Neural cell (in vitro differentiated cells): Measurements from ENCODE around the gene ING1. TPM values are rescaled to one million over a fixed set of nuclear protein-coding genes. Genes with fewer than 3 reads are reported as not detected.

Experiments used
- H2AFZ ChIP-seq: fragments of 200-600, 300-800 bp; sonication (generic), shearing (Covaris generic); 2 replicates; pipeline ENCODE4 v1.6.0; 2014; ENCODE audit warnings: low read depth, mild to moderate bottlenecking, antibody characterized with exemption, low read length, moderate library complexity
- H3F3A ChIP-seq: fragments of 200-600 bp; shearing (Covaris generic); 2 replicates; pipeline ENCODE4 v1.6.1; 2016; ENCODE audit warnings: mild to moderate bottlenecking, moderate library complexity, mixed read lengths, antibody characterized with exemption, low read length; ENCODE audit not compliant: insufficient read depth, poor library complexity, severe bottlenecking
- H3K27ac ChIP-seq: fragments of 200-600, 300-800 bp; sonication (generic), shearing (Covaris generic); 2 replicates; pipeline ENCODE4 v1.5.1; 2014; ENCODE audit warnings: mild to moderate bottlenecking, low read length, moderate library complexity
- H3K27me3 ChIP-seq: fragments of 300-800, 200-600 bp; sonication (generic), shearing (Covaris generic); 2 replicates; pipeline ENCODE4 v1.6.0; 2014; ENCODE audit warnings: mild to moderate bottlenecking, low read depth, low read length, moderate library complexity; ENCODE audit not compliant: insufficient read depth
- H3K36me3 ChIP-seq: fragments of 300-800, 200-600 bp; sonication (generic), shearing (Covaris generic); 2 replicates; pipeline ENCODE4 v1.5.1; 2014; ENCODE audit warnings: mild to moderate bottlenecking, antibody characterized with exemption, low read length, moderate library complexity; ENCODE audit not compliant: insufficient read depth
- H3K4me2 ChIP-seq: fragments of 300-800, 200-600 bp; sonication (generic), shearing (Covaris generic); 2 replicates; pipeline ENCODE4 v1.6.0; 2014; ENCODE audit warnings: mild to moderate bottlenecking, low read length
- H3K4me3 ChIP-seq: fragments of 300-800, 200-600 bp; sonication (generic), shearing (Covaris generic); 2 replicates; pipeline ENCODE4 v1.5.1; 2014; ENCODE audit warnings: mild to moderate bottlenecking, low read length, moderate library complexity
- H3K79me2 ChIP-seq: fragments of 200-600 bp; shearing (Covaris generic); replicated peaks from 2 replicates; pipeline ENCODE4 v1.6.0; 2014; ENCODE audit warnings: mild to moderate bottlenecking, low read length, moderate library complexity; ENCODE audit not compliant: insufficient read depth
- H3K9ac ChIP-seq: fragments of 300-800, 200-600 bp; sonication (generic), shearing (Covaris generic); 2 replicates; pipeline ENCODE4 v1.6.1; 2016; ENCODE audit warnings: mild to moderate bottlenecking, low read length, mixed read lengths
- H3K9me2 ChIP-seq: fragments of 200-600 bp; shearing (Covaris generic); 2 replicates; pipeline ENCODE4 v1.6.1; 2016; ENCODE audit warnings: mild to moderate bottlenecking, low read length, mixed read lengths; ENCODE audit not compliant: insufficient read depth
- H3K9me3 ChIP-seq: fragments of 200-600, 300-800 bp; sonication (generic), shearing (Covaris generic); 2 replicates; pipeline ENCODE4 v1.6.1; 2016; ENCODE audit warnings: mild to moderate bottlenecking, mixed run types, low read length, moderate library complexity, mixed read lengths
- H4K20me1 ChIP-seq: fragments of 200-600 bp; shearing (Covaris generic); 2 replicates; pipeline ENCODE4 v1.6.1; 2016; ENCODE audit warnings: mild to moderate bottlenecking, mixed run types; ENCODE audit not compliant: insufficient read depth
- EP300 ChIP-seq: fragments of 450-650 bp; conservative IDR thresholded peaks from 2 replicates; pipeline ENCODE4 v1.6.1; 2014; ENCODE audit warnings: antibody characterized with exemption, mild to moderate bottlenecking, moderate library complexity; ENCODE audit not compliant: poor library complexity, severe bottlenecking
- EZH2 ChIP-seq: fragments of 200-600, 300-800 bp; shearing (Covaris generic), sonication (generic); IDR thresholded peaks from 2 replicates; pipeline ENCODE4 v1.6.1; 2014; ENCODE audit warnings: antibody characterized with exemption, low read length, borderline replicate concordance, mild to moderate bottlenecking; ENCODE audit not compliant: insufficient read depth, poor library complexity, severe bottlenecking
- MXI1 ChIP-seq: fragments of 450-650 bp; conservative IDR thresholded peaks from 2 replicates; pipeline ENCODE4 v1.6.1; 2014; ENCODE audit warnings: antibody characterized with exemption, mild to moderate bottlenecking; ENCODE audit not compliant: poor library complexity, severe bottlenecking
- POLR2AphosphoS5 ChIP-seq: IDR thresholded peaks from 2 replicates; pipeline ENCODE4 v1.6.1; 2012
- RAD21 ChIP-seq: fragments of 450-650 bp; conservative IDR thresholded peaks from 2 replicates; pipeline ENCODE4 v1.6.1; 2014; ENCODE audit warnings: antibody characterized with exemption, mild to moderate bottlenecking, moderate library complexity
- SMC3 ChIP-seq: fragments of 450-650 bp; conservative IDR thresholded peaks from 2 replicates; pipeline ENCODE4 v1.6.1; 2014; ENCODE audit warnings: antibody characterized with exemption, mild to moderate bottlenecking, moderate library complexity; ENCODE audit not compliant: poor library complexity
- TAF1 ChIP-seq: IDR thresholded peaks from 2 replicates; pipeline ENCODE4 v1.6.1; 2012; ENCODE audit warnings: low read depth
- polyA plus RNA-seq: library from polyadenylated mRNA; depleted of rRNA; stranded (reverse); fragments of >200 nt; gene quantifications from 2 replicates; pipeline ENCODE4 v1.2.3, GENCODE V29; 2014
- TF ChIP-seq, protein P1 (sequence below): fragments of 450-650 bp; IDR thresholded peaks from 2 replicates; pipeline ENCODE4 v1.5.1; 2014; ENCODE audit warnings: antibody characterized with exemption, mild to moderate bottlenecking, moderate library complexity; ENCODE audit not compliant: poor library complexity, severe bottlenecking
- TF ChIP-seq, protein P2 (sequence below): IDR thresholded peaks from 2 replicates; pipeline ENCODE4 v1.6.1; 2012; ENCODE audit warnings: borderline replicate concordance

Gene ING1
- polyA plus RNA-seq, 1 donor from 2014 or later, result 23.2 TPM

DNA sequence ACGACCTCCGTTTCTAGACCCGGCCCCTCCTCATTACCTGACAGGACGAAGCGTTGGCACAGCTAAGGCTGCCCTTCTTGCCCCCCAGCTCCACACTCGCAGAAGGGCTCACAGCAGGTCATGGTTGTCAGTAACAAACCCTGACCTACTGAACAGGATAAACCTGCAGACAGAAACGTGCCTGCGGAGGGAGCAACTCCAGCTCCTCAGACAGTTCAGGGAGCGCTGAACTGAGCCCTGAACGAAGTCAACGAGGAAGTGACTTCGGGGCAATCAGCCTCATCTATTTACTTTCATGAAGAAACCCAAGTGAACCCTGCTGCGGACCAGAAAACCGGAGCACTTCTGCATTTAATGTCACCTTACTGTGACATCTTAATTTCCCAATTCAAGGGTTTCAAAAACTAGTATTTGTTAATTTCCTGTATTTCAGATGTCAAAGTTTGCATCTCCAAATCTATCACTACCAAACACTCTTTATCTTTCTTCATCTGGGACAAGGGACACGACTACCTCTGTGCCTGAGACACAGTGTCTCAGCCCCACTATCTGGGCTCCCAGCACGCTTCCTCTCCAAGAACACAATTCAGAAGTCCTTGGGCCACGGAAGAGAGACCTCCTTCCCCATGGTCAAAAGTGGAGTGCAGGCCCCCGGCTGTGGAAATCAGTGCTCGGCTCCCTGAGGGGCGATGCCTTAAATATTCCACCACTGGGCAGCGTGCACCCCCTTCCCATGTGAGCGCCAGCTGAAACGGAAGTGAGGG, 47.8 kb upstream of the ING1 start:
- TF ChIP-seq MXI1 (no peak), POLR2AphosphoS5 (no peak), EP300 (no peak), SMC3 (no peak), RAD21 (no peak), TAF1 (no peak), EZH2 (no peak)
- TF ChIP-seq, protein P1, sequence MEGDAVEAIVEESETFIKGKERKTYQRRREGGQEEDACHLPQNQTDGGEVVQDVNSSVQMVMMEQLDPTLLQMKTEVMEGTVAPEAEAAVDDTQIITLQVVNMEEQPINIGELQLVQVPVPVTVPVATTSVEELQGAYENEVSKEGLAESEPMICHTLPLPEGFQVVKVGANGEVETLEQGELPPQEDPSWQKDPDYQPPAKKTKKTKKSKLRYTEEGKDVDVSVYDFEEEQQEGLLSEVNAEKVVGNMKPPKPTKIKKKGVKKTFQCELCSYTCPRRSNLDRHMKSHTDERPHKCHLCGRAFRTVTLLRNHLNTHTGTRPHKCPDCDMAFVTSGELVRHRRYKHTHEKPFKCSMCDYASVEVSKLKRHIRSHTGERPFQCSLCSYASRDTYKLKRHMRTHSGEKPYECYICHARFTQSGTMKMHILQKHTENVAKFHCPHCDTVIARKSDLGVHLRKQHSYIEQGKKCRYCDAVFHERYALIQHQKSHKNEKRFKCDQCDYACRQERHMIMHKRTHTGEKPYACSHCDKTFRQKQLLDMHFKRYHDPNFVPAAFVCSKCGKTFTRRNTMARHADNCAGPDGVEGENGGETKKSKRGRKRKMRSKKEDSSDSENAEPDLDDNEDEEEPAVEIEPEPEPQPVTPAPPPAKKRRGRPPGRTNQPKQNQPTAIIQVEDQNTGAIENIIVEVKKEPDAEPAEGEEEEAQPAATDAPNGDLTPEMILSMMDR, result no peak
- TF ChIP-seq, protein P2, sequence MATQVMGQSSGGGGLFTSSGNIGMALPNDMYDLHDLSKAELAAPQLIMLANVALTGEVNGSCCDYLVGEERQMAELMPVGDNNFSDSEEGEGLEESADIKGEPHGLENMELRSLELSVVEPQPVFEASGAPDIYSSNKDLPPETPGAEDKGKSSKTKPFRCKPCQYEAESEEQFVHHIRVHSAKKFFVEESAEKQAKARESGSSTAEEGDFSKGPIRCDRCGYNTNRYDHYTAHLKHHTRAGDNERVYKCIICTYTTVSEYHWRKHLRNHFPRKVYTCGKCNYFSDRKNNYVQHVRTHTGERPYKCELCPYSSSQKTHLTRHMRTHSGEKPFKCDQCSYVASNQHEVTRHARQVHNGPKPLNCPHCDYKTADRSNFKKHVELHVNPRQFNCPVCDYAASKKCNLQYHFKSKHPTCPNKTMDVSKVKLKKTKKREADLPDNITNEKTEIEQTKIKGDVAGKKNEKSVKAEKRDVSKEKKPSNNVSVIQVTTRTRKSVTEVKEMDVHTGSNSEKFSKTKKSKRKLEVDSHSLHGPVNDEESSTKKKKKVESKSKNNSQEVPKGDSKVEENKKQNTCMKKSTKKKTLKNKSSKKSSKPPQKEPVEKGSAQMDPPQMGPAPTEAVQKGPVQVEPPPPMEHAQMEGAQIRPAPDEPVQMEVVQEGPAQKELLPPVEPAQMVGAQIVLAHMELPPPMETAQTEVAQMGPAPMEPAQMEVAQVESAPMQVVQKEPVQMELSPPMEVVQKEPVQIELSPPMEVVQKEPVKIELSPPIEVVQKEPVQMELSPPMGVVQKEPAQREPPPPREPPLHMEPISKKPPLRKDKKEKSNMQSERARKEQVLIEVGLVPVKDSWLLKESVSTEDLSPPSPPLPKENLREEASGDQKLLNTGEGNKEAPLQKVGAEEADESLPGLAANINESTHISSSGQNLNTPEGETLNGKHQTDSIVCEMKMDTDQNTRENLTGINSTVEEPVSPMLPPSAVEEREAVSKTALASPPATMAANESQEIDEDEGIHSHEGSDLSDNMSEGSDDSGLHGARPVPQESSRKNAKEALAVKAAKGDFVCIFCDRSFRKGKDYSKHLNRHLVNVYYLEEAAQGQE, result no peak
- no peak overlapping the region for H2AFZ ChIP-seq

DNA sequence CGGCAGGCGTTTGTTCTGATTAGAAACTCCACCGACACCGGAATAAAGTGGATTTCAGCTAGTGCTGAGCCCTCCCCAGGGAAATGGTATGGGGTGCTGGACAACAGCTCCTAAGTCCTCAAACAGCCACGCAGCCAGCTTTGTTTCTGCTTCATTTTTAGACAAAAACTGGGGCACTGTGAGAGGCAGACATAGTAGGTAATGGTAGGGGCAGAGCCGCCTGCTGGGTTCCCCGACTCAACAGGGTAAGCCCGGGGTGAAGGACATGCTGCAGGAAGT, 47.3 kb upstream of the ING1 start:
- Histone ChIP-seq H3K36me3 (peaks cover 16% of the 10 kb centered on the region), H2AFZ (no peak overlapping the region), H3K9me2 (no peaks in the 10 kb centered on the region), H3K4me2 (no peak overlapping the region), H3K9ac (no peak overlapping the region), H4K20me1 (no peaks in the 10 kb centered on the region), H3K79me2 (no peaks in the 10 kb centered on the region), H3K27me3 (no peaks in the 10 kb centered on the region), H3K9me3 (no peaks in the 10 kb centered on the region), H3F3A (no peaks in the 10 kb centered on the region), H3K27ac (no peak overlapping the region), H3K4me3 (no peak overlapping the region)
- no peak for TF ChIP-seq TAF1
- TF ChIP-seq EZH2, result no peak
- TF ChIP-seq, protein P1, result no peak
- no peak for TF ChIP-seq SMC3
- no peak for TF ChIP-seq EP300
- TF ChIP-seq POLR2AphosphoS5, result no peak
- TF ChIP-seq RAD21, result no peak
- no peak for TF ChIP-seq MXI1
- TF ChIP-seq, protein P2, result no peak

More for the DNA sequence above, 47.8 kb upstream of the ING1 start:
- no peak overlapping the region for H3K4me3 ChIP-seq
- H3F3A ChIP-seq, result no peaks in the 10 kb centered on the region
- H3K27me3 ChIP-seq, result no peaks in the 10 kb centered on the region
- no peak overlapping the region for H3K27ac ChIP-seq
- H3K79me2 ChIP-seq, result no peaks in the 10 kb centered on the region
- H3K9me3 ChIP-seq, result no peaks in the 10 kb centered on the region
- no peaks in the 10 kb centered on the region for H3K9me2 ChIP-seq
- no peak overlapping the region for H3K9ac ChIP-seq
- peaks cover 16% of the 10 kb centered on the region for H3K36me3 ChIP-seq
- H4K20me1 ChIP-seq, result no peaks in the 10 kb centered on the region
- no peak overlapping the region for H3K4me2 ChIP-seq
